Stimulated activated CD4-positive, alpha-beta T cell treated with anti-CD3 and anti-CD28 coated beads, TNF-alpha, amount 100 ng/mL, for 24 hours (primary cell): ENCODE data around the gene CDC45.

Source experiments
- DNase-seq, 3 experiments: peaks; one replicate each; pipeline ENCODE4 v3.0.0-alpha.2; 2020; ENCODE audit warnings: low read depth in 3 of 3

Gene CDC45

DNA sequence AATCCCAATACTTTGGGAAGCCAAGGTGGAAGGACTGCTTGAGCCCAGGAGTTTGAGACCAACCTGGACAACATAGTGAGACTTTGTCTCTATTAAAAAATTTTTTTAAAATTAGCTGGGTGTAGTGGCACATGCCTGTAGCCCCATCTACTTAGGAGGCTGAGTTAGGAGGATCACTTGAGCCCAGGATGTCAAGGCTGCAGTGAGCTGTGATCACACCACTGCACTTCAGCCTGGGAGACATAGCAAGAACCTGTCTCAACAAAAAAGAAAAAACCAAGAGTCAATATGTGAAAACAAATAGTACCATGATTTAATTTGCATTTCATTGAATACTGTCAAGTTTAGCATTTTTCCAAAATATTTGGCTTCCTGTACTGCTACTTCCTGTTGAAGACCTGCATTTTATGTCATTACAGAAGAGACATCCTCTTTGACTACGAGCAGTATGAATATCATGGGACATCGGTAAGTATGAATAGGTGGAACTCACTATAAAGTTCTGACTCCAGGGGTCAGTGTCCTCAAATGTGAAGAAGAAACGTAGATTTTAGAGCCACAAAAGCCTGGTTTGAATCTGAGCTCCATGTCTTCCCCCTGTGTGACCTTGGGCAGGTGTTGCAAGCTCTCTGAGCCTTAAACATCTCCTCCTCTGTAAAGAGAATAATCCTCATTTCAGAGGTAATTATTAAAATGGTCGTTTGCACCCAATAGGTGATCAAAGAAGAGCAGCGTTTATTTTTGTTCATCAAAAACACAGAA lies 16.0 kb downstream of the CDC45 start:
- DNase-seq = no peak

DNA sequence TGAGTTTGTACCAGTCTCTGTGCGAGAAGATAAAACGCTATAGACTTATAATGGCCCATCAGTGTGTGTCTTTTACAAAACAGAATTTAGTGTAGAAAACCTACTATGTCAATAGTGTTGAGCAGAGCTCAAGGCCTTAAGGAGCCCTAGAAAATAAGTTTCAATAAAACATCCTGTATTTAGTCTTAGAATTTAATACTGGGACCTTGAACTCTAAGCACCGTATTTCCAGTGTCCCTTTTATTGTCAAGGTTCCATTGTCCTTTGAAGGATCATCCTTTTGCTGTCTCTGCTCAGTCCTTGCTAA lies 16.6 kb downstream of the CDC45 start:
- DNase-seq = no peak

DNA sequence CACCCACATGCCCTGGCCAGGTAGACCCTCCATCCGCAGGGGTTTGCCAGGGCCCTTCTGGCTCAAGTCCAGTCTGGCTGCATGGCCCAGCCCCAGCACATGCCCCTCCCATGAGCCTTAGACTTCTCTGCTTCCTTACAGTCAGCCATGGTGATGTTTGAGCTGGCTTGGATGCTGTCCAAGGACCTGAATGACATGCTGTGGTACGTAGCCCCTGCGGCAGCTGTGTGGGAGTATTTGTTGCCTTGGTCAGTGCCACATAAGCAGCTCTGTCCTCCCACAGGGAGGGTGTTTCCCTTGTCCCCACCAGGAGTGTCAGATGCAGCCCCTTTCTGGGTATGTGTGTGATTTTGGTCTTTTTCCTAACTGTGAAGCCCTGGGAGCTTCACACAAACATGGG lies 17.5 kb downstream of the CDC45 start:
- DNase-seq = no peak

DNA sequence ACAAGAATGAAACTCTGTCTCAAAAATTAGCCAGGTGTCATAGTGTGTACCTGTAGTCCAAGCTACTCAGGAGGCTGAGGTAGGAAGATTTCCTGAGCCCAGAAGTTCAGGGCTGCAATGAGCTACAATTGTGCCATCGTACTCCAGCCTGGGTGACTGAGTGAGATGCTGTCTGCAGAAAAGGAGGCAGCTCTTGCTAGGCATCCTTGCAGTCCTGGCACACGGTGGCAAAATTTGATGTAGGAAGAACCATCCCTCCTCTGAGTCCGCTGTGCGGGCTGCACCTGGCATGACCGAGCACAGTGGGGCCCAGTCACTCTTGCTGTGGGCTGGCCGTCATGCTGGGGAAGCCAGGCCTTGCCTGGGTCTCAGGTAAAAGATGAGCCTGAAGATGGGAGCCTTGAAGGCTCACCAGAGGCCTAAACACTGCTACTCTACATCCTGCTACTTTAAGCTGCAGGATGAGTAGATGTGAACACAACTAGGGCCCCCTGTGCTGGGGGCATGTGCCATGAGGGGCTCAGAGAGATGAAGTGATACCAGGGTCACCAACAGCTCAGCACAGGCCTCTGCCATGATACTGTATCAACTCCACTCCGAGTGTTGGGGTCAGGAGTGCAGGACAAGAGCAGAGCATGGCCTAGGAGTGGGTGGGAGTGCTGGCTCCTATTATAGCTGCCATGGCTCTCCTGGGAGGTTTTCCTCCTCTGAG lies 18.6 kb downstream of the CDC45 start:
- no peak for DNase-seq

DNA sequence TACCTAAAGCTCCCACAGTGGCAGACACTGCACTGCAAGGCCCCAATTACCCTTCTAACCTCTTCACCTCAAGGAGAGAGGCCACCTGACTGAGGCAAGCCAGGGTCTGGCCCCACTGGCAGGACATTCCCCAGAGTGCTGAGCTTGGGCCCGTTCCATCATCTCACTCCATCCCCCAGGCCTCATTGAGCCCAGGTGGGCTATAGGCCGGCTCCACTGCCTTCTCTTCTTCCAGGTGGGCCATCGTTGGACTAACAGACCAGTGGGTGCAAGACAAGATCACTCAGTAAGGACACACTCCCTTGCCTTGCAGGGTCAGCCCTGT lies 19.1 kb downstream of the CDC45 start:
- no peak for DNase-seq

DNA sequence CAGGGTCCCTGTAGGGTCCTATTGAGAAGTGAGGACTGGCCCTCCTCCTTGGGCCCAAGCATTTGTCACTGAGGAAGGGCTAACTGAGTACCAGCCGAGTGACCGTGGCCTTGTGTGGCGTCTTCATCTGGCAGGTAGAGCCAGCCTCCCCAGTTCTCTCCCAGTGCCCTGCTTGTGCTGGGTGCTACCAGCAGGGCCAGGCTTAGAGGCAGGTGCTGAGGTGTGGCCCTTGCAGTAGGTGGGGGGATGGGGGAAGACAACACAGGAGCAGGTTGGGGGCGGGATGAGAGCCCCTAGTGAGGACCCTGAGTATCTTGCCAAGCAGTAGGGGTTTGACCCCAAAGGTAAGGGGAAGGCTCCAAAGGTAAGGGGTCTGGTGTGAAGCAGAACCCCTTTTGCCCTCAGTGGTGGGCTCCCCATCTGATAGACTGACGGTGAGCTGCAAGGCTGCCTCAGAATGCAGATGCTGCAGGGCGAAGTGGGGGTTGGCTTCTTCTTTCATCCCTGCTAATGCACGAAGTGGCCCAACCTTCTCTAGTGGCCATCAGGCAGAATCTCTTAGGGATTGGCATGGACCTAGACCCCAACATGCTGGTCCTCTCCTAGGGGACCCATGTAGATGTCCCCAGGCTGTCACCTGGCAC lies 19.6 kb downstream of the CDC45 start:
- DNase-seq = no peak

DNA sequence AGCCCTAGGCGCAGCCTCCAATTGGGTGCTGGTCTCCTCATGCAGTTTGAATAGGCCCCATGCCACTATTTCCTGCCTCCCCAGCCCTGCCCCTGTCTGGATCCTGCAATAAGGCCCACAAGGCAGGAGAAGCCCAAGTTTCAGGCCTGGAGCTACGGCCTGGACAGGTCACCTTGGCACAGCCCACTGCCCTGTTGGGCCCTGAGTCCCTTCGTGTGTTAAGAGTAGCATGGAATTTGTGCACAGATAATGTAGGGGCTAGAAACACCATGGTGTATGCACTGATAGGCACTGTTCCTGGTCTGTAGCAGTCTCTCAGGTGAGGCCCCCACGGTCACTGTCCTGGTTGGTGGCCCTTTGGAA lies 20.1 kb downstream of the CDC45 start:
- DNase-seq = no peak

DNA sequence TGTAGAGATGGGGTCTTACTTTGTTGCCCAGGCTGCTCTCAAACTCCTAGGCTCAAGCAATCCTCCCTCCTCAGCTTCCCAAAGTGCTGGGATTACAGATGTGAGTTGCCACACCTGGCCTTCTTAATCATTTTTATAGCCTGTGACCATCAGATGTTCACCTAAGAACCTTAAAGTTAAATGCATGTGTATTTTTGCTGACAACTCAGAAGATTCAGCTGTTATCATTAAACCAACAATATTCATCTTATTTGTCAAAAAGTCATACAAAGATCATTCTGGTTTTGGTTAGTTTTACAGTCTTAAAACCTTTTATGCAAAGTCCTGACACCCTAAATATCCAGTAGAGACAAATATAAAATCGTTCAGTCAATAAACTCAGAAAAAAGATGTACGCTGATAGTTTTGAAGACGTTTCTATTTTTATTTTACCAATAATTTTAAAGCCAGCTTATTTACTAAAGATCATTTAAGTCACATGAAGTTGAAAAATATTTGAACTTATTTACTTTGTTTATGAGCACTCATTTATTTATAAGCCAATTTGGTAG lies 22.3 kb downstream of the CDC45 start:
- no peak for DNase-seq

DNA sequence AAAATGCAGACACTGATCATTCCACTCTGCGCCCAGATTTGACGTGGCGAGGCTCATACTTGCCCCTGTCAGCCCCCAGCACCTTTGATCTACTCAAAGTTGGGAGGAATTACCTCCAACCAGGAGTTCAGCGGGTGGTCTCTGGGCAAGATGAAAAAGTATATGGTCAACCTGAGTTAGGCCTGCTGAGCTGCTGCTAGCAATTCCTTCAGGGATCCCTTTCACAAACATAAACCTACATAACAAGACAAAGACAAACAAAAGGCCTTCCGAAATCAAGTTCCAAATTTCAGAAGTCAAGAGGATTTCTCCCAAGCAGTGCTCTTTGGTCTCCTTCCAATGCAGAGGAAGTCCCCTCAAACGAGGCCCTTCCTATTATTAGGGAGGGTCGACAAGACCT lies 23.6 kb downstream of the CDC45 start:
- DNase-seq = no peak

DNA sequence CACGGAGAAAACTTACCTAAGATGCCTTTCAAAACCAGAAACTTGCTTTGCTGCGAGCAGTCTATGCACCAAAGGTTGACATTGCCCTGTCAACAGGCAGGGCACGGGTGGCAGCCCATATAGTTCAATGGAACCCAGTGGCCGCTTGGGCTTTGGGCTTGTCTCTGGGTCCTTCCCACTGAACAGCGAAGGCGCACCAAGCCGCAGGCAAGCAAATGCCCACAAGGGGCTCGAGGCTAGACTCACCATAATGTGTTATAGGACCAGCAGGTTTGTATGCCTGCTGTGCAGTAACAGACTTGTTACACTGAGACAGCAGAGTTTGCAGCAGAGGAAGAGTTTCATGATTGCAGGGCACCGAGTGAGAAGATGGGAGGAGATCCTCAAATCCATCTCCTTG lies 24.1 kb downstream of the CDC45 start:
- no peak for DNase-seq

DNA sequence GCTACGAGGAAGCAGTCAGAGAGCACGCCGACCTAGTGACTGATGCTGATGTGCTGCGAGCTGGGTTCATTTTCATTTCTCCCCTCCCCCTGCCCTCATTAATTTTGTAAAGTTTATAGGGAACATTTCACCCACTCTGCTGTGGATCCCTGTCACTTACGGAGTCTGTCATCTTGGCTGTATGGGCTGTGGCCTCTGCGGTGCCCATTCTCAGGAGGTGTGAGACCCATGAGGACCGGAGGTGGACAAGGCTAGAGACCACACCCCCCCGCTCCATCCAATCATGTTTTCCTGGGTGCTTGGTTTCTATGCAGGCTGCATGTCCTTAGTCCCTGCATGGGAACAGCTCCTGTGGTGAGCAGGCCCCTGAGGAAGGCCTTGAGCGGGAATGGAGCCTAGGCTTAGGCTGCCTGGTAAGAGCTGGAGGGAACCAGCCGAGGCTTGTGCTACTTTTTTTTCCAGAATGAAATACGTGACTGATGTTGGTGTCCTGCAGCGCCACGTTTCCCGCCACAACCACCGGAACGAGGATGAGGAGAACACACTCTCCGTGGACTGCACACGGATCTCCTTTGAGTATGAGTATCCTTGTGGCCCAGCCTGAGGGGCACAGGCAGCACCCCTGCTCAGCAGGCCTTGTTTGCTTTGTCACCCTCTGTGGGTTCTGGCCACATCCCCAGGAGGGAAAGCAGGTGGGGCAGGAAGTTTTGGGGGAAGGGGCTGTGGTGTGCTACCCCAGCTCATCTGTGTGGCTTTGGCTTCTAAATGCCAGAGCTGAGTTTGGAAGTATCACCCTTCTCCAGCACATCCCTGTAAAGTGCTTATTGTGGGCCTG lies 25.4 kb downstream of the CDC45 start:
- no peak for DNase-seq

DNA sequence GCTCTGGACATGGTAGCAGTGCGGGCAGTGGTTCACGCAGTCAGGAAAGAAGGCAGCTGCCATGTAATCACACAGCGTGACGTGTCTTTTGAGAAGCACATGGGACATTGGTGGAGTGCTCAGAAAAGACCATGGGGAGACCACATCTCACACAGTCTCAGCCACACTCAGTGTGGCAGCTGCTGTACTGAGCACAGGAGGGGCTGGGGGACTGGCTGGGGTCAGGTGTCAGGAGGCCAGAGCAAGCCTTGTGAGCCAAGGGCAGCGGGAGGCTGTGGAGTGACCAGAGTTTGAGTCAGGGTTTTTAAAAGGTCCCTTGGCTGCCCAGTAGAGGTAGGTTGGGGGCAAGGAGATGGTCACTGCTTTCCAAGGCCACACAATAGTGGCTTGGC lies 26.0 kb downstream of the CDC45 start:
- DNase-seq = no peak

DNA sequence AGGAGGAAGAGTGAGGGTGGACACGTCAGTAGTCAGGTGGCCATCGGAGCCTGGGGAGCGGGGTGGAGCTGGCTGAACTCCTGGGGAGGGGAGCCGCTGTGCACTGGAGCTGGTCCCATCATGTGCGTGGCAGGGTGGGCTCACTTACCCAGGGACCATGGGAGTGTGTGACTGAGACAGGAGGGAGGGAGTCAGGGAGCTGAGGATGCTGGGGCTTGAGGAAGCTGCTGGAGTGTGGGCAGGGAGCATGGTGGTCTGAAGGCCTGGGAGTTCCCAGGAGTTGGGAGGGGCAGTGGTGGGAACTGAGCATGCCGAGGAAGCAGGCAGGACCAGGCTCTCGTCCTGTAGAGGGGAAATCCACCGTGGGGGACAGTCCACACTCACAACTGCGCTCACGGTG lies 26.5 kb downstream of the CDC45 start:
- no peak for DNase-seq

DNA sequence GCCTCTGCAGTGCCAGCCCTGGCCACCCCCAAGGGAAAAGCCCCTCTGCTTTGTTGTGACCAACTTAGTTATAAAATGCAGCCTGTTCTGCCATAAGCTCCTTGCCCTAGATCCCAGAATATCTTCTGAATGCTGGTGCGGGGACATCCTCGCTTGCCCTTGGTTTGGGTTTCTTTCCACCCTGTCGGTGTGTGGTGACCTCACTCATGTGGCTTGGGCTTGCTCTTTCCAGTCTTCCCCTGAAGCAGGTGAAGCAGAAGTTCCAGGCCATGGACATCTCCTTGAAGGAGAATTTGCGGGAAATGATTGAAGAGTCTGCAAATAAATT lies 27.8 kb downstream of the CDC45 start:
- DNase-seq = no peak

DNA sequence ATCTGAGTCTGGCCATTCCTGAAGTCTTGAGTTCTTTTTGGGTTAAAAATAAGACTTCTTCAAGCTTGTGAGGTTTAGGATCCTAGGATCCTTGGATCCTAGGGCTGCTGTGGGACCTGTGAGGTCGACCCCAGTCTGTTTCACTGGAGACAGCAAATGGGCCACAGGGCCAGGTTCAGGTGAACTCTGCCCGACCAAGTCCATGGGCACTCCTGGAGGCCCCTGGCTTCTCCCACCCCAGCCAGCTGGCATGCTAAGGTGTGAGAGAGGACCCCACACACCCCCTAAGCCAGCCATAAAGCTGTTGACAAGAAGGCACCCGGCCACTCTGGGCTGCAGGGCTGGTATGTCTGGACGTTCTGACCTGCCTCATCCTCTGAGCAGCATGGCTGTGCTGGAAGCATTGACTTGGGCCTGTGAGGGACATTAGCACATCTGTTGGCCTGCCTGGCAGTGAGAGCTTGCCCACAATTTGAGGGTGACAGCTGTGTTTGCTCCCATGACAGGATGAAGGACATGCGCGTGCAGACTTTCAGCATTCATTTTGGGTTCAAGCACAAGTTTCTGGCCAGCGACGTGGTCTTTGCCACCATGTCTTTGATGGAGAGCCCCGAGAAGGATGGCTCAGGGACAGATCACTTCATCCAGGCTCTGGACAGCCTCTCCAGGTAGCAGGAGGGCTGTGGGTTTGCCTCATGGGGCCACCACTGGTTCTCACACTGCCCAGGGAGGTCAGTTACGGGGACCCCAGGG lies 28.5 kb downstream of the CDC45 start:
- no peak for DNase-seq

DNA sequence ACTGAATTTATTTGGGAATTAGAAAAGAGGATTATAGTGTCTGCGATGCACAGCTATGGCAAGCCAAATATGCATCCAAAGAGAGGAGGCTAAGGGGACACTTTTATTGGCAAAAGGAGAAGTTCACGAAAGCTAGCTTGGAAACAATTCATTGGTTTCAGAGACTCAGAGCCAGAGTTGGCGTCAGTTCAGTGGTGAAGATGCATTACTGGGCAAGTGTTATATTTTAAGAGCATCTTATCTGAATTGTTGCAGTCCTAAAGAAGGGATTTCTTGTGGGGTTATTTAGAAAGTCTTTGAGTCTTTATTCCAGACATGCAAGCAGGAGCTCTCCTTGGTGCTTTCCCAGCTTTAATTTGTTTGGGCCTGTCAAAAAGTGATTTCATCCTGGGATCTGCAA lies 29.5 kb downstream of the CDC45 start:
- DNase-seq = no peak

DNA sequence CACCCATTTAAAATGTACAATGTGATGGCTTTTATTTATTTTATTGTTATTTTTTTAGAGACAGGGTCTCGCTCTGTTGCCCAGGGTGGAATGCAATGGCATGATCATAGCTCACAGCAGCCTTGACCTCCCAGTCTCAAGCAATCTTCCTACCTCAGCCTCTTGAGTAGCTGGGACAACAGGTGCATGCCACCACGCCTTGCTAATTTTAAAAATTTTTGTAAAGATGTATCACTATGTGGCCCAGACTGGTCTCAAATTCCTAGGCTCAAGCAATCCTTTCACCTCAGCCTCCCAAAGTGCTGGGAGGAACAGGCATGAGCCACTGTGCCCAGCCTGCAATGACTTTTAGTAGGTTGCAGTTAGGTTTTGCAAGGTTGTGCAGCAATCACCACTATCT lies 30.2 kb downstream of the CDC45 start:
- no peak for DNase-seq

DNA sequence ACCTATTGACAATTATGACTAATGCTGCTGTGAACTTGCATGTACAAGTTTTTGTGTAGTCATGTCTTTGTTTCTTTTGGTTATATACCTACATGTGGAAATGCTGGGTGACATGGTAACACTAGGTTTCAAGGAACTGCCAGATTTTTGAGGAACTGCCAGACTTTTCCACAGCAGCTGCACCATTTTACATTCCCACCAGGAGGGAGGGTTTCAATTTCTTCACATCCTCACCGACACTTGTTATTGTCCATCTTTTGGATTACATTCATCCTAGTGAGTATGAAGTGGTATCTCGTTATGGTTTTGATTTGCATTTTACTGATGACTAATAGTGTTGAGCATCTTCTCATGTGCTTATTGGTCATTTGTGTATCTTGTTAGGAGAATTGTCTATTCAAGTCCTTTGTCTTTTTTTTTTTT lies 31.2 kb downstream of the CDC45 start:
- DNase-seq = no peak

DNA sequence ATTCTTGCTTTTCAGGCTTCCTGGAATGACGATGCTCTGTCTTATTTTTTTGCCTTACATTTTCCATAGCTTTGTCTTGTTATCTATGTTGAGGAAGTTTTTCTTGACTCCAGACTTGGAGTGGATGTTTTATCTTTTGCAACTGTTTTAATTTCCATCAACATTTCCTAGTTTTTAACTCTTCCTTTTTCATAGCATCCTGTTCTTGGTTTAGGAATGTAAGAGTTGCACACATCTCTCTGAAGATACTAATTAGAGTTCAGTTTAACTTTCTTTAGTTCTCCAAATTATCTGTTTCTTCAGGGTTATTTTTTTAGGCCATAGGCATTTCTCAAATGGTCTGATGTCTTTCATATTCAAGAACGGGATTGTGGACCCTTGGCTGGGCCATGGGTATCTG lies 34.1 kb downstream of the CDC45 start:
- no peak for DNase-seq

DNA sequence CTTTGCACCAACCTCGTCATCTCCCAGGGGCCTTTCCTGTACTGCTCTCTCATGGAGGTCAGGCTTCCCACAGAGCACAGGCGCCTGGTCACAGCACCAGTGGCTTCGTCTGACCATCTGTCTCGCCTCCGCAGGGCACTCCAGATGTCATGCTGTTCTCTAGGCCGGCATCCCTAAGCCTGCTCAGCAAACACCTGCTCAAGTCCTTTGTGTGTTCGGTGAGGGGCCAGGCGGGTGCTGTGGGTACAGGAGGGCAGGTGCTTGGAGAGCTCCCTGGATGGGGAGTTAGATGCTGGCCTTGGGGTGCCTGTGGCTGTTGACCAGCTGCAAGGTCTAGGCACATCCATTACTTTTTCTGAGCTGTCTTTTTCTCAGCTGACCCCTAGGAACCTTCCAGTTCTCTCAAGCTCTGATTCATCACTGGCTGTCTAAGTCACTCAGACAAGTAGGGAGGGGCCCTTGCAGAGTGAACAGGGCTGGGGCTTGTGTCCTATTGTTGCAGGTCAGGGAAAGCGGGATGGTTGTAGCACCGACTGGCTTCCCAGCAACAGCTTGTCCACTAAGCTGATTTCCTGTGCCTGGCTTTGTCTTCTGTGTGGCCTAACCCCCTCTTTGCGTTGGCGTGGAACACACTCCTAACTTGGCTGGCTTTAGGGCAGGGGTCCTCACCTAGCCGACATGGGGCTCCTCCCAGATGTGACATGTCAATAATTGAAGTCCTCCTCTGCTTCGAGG lies 35.3 kb downstream of the CDC45 start:
- no peak for DNase-seq
